ENCODE results near the gene PYGO2.
"Not testable (repeated sequence)": the region's sequence is repeated elsewhere in the genome, so short reads cannot be mapped to it uniquely, and the experiment has no call there.

Gene PYGO2

DNA sequence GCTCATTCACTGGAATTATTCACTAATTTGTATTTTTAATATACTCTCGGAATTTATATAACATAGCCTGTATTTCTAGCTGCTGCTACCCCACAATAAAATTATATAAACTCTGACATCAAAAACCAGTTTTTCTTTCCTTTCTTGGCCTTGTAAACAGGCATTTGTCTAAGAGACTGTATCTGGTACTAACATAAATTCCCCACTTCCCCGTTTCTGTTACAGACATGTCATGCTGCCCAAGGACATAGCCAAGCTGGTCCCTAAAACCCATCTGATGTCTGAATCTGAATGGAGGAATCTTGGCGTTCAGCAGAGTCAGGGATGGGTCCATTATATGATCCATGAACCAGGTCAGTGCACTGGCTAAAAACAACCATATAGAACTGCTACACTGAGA, 16.2 kb upstream of the PYGO2 start:
- not testable (repeated sequence) for DNase-seq

DNA sequence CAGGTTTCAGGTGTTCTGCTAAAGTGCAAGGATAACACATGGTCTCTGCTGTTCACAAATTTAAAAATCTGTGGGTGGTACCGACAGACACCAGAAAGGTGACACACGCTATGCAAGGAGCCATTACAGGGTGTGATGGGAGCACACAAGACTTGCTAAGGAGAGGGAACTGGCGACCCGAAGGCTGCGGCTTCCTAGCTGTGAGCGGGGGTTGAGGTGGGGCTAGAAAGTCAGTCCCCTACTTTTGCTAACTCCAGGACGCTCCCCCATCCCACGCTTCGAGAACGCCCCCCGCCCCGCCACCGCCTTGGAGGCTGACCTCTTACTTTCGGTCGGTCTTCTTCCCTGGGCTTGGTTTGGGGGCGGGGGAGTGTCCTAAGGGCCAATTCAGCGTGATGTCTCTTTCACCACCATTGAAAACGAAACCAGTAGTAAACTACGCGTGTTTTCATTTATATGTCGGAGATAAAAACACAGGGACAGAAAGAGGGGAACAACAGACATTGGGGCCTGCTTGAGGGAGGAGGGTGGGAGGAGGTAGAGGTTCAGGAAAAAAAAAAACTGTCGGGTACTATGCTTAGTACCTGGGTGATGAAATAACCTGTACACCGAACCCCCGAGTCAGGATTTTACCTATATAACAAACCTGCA, 14.0 kb upstream of the PYGO2 start:
- DNase-seq = peak; percentile 54

DNA sequence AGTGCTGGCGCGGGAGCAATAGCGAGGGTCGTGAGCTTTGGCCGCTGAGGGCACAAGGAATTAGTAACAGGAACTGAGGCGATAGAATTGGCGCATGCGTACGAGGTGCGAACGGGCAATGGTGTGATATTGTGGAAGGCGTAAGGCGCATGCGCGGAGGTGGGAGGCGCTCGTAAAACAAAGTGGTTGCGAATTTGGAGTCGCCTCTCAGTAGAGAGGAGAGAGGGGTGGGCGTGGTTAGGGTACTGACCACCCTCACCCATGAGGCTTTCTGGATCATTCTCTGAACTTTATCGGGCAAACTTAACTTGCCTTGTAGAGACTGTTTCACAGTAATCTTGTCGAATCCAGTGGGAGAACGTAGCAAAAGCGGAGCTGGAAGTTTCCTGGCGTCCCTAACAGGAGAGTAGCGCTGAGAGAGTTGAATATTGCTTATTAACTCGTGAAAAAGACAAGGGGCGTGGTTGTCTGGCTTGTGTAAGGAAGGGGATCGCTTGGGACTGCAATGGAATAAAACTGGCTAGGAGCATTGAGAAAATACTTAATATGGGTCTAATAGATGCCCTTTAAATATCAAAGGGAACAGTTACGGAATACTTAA, 13.3 kb upstream of the PYGO2 start:
- peak; percentile 99 for DNase-seq

DNA sequence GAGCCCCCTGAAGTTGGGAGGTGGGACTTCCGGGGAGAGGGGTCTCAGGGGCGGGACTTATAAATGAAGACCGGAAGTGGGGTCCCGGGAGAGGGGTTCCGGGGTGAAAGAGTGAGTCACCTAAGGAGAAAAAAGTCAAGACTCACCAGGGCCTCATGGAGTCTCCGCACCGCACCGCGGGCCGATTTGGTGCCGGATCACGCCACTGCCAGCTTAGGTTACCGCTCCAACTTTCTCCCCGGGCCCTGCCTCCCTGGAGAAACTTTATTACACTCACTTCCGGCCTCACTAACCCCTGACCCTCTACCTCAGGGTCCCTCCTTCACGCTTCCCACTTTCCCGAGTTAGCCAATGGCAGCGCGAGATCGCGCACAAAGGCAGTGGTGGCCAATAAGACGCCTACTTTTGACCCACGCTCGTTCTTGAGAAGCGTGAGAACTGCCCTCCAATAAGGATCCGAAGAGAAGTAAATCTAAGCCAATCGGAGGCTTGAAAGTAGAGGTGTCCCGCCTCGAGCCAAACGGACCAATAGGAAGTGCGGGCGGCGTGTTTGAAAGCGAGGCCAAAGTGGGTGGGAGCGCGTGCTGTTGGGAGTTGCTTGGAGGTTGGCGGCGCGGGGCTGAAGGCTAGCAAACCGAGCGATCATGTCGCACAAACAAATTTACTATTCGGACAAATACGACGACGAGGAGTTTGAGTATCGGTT, 12.7 kb upstream of the PYGO2 start, which contains the start of gene CKS1B:
Gene CKS1B, plus strand, starts transcription at position 580 of the 706 bp plus-strand sequence. Its CDS starts 65 bp downstream, at position 645.
- DNase-seq = peak; percentile 100

DNA sequence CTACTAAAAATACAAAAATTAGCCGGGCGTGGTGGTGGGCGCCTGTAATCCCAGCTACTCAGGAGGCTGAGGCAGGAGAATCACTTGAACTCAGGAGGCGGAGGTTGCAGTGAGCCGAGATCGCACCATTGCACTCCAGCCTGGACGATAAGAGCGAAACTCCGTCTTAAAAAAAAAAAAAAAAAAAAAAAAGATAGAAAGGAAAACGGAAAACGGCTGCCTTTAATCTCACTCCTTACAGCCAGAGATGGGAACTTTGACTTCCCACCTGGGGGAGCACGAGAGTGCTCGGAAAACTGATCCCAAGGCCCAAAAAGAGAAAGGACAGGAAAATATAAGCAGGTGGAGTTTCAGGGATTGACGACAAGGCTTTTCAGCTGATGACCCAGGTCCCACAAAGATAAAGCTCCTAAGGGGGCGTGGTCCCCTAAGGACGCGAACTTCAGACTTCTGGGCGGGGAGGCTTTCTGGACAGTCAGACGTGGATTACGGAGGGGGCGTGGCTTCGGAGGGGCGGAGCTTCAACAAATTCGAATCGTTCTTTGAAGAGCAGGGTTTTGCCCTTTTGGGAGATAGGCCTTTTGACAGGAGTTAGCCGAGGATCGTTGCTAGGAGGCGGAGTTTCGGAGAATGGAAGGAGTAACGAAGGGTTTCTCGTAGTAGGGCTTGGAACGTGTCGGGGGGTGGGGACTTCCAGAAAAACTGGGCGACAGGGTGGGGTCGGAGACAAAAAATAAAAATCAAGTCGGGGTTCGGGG, 11.9 kb upstream of the PYGO2 start:
- peak; percentile 92 for DNase-seq

- no peak for DNase-seq
Measured at GRCh38 chr1:154972517-154973343, 11.1 kb upstream of the PYGO2 start.

- DNase-seq = no peak
Measured at GRCh38 chr1:154972213-154972516, 10.6 kb upstream of the PYGO2 start.

GRCh38 chr1:154971341-154971998, 9.9 kb upstream of the PYGO2 start:
- no peak for DNase-seq

DNA sequence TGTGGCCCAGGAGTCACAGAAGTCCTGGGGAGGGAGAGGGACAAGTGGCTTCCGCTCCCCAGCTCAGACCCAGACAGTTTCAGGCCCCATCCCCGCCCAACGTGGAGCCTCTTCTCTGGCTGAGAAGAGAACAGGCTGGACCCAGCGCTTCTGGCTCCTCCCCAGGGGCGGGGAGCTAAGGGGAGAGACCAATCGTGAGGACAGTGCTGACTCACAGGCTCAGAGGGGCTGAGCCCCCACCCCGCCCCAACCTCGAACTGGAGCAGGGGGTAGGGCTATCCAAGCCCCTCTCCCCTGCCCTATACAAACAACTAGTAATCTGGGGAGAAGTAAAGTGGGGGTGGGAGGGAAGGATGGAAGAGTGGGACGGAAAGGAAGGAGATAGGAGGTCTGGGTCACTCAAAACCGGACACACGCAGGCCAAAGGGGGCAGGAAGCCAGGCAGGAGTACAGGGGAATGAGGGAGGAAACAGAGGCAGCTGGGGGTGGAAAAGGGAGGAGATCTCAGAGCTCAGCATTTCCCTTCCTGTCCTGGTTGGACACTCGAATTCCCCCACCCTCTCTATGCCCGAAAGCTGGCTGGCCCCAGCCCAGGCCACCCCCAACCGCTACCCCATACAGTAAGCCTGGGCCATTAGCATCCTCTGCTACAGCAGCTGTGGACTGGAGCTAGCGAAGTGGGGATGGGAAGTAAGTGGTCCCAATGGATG, 9.2 kb upstream of the PYGO2 start, which contains the start of gene SHC1:
Gene SHC1, minus strand, starts transcription at position 117 of the 710 bp plus-strand sequence. CDS start 221 bp downstream, outside the sequence.
- DNase-seq = no peak

DNA sequence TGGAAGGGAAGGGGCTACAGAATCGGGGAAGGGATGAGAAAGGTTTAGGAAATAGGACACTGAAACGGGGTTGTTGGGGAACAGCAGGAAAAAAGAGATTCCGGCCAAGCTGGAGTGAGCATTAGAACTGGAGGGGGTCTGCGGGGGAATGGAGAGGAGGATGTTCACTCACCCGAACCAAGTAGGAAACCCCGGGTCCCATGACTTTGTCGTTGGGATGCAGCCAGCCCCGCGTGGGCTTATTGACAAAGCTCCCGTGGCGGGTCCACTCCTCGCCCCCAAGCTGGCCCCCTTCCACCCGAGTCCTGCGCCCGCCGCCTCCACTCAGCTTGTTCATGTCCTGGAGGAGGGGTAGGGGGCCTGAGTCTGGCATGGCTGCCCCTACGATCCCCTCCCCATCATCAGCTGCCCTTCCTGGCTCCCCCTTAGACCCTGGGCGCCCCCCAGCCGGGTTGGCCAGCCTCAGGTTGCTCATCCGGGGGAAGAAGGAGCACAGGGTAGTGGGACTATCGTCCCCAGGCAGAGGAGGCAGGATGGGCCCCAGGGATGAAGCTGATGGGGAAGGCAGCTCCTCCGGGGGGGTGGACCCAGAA, 8.4 kb upstream of the PYGO2 start:
- DNase-seq = no peak

DNA sequence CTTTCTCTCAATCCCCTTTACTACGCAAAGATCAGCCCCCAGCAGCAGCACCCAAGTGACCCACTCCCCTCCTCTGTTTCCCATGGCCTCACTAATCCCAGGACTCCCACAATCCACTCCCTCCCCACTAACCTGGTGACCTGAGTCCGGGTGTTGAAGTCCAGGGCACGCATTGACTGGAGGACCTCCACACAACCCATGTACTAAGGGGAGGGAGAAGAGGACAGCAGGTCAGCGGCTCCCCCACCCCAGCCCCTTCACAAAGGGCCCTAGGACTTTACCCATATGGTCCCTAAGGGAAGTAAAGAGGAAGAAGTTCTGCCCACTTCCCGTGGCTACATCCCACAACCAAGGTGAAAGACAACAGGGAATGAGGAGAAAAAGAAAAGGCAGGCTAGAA, 7.7 kb upstream of the PYGO2 start:
- DNase-seq = no peak

DNA sequence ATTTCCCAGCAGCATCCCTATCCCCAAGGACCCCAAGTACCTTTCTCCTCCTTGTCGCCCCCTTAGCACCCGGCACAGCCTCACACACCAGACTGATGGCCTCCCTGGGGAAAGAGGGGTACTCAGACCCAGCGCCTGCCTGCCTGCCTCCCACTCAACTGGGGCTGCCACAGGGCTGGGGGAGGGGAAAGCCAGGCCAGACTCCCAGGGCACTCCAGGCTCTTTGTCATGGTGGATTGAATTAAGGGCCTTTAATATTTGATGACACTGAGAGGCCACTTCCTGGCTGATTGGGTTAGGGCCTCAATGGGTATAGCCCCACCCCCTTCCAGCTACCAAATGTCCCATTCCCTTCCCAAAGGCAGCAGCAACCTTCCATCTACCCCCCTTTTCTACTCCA, 7.1 kb upstream of the PYGO2 start:
- DNase-seq = no peak

DNA sequence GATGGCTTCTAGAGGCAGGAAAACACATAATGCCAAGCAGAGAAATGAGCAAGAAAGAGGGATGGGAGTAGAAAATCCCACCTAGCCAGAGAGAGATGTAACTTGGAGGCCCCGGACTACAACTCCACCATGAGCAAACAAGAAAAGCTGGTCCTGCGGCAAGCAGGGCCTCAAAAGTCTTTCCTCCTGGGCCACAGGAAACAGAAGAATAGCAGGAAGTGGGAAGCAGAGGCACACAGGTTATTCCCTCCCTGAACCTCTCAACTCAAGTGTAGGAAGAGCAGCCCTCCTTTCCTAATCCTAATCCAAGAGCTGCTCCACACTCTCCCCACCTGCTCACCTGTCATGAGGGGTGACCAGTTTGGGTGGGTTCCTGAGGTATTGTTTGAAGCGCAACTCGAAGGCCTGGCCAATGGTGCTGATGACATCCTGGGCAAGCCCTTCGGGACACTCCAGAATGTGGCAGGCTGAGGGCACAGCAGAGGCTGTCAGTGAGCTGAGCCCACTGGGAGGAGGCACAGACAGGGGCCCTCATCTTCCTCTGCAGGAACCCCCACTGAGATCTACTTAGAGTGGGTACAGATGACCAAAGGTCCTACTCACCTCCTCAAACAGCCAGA, 5.9 kb upstream of the PYGO2 start:
- no peak for DNase-seq

DNA sequence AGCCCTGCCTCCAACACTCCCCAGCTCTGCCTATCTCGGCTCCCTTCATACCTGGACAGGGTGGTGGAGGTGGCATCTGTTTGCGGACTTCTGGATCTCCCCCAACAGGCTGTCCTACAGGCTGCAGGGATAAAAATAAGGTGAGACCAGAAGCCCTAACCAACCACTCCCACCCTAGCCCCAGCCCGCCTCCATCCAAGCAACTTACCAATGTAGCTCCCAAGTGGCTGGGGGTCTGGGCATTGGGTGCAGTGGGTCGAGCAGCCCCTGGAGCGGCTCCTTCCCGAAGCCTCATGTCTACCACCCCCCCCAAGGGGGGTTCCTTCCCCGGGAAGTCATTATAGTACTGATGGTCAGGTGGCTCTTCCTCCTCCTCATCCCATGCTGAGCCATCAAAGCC, 4.5 kb upstream of the PYGO2 start:
- DNase-seq = no peak

DNA sequence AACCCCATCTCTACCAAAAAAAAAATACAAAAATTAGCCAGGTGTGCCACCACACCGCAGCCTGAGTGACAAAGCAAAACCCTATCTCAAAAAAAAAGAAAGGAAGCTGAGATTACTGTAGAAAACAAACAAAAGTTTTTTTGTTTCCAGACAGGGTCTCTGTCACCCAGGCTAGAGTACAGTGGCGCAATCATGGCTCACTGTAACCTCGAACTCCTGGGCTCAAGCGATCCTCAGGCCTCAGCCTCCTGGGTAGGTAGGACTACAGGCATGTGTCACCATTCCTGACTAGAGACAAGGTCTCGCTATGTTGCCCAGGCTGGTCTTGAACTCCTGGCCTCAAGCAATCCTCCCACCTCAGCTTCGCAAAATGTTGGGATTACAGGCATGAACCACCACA, 2.8 kb upstream of the PYGO2 start:
- no peak for DNase-seq

DNA sequence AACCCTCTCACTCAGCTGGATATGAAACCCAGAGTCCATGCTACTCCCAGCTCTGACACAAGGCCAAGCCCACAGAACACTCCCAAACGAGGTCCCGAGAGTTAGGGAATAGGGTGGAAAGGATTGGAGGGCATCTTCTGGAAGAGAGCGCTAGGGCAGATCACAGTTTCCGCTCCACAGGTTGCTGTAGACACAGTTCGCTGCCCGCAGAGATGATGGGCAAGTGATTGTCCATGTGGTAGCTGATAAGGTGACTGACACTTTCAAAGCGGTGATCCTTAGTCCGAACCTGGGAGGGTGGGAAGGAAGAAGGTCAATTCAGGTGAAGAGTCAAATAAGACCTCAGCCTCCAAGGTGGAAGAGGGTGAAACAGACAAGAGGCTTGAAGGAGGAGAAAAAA, 2.1 kb upstream of the PYGO2 start:
- DNase-seq = no peak

DNA sequence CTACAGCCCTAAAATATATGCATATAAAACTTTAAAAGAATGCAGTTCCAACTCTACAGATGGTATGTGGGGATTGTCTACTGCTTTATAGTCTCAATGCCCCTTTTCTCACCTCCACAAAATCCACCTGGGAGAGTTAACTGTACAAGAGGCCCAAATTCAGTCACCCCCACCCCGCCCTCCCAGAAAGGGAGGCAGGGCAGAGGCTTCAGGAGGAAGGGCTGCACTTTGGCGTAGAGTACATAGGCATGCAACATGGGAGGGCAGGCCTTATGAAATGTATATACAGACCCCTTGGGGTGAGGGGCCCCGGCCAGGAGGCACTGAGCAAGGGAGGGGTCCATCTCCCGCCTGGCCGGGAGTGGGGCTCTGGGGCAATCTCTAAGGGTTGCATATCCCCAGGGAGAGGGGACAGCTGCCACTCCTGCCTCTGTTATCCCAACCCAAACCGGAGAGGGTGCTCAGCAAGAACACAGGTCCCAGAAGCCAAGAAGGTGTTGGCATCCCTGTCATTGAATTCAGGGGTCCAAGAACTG, 1.3 kb upstream of the PYGO2 start:
- DNase-seq = no peak

- DNase-seq = peak; percentile 24
Measured at GRCh38 chr1:154962156-154962749, 671 bp upstream of the PYGO2 start.

DNA sequence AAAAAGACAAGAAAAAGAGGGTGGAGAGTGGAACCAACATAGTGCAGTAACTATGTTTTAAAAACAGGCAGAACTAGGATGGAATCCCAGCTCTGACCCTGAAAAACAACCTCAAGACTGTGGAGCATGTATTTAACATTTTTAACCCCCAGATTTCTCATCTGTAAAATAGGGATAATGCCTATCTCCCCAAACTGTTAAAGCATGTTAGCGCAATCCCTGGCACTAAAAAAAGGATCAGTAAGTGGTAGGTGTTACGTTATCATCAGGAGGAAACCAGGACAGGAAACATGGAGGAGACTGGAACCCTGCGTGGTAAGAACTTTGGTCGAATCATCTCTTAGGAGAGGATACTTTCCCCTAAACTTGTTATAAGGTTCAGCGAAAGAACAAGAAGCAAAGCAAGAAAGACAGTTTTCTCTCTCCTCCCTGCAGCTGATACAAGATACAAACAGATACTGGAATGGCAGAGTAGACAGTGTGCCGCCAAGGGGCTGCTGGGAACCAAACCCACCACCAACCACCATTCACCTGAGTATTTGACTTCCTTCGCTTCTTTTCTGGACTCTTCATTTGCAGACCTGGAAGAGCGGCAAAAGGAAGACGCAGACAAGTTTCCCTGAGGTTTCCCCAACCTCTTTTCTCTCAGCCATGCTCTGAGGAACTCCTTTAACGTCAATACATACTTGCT, 991 bp downstream of the PYGO2 start:
- DNase-seq = no peak
